GM12801 (cell line): ENCODE results near the gene OR2A14.

ENCODE experiments used
- TF ChIP-seq, protein P1 (sequence below): IDR thresholded peaks from one replicate; pipeline ENCODE4 v1.5.1; 2011; ENCODE audit warnings: control low read depth; ENCODE audit not compliant: insufficient read length; ENCODE audit errors: extremely low read depth

The OR2A14 gene

DNA sequence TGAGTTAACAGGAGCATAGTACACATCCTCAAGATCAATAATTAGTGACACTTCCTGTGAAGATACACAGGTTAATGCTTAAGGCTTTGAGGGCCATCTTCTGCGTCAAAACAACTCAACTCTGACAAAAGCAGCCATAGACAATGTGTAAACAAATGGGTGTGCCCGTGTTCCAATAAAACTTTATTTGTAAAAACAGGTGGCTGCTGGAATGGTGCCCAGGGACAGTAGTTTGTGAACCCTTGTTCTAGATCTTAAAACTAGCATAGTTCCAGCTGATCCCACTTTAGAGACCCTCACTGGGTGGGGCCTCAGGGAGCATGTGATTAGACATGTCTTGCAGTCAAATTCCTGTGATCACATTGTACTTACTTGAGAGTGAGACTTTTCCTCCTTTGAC is 7.8 kb downstream of the OR2A14 start:
- TF ChIP-seq, protein P1, sequence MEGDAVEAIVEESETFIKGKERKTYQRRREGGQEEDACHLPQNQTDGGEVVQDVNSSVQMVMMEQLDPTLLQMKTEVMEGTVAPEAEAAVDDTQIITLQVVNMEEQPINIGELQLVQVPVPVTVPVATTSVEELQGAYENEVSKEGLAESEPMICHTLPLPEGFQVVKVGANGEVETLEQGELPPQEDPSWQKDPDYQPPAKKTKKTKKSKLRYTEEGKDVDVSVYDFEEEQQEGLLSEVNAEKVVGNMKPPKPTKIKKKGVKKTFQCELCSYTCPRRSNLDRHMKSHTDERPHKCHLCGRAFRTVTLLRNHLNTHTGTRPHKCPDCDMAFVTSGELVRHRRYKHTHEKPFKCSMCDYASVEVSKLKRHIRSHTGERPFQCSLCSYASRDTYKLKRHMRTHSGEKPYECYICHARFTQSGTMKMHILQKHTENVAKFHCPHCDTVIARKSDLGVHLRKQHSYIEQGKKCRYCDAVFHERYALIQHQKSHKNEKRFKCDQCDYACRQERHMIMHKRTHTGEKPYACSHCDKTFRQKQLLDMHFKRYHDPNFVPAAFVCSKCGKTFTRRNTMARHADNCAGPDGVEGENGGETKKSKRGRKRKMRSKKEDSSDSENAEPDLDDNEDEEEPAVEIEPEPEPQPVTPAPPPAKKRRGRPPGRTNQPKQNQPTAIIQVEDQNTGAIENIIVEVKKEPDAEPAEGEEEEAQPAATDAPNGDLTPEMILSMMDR: no peak

DNA sequence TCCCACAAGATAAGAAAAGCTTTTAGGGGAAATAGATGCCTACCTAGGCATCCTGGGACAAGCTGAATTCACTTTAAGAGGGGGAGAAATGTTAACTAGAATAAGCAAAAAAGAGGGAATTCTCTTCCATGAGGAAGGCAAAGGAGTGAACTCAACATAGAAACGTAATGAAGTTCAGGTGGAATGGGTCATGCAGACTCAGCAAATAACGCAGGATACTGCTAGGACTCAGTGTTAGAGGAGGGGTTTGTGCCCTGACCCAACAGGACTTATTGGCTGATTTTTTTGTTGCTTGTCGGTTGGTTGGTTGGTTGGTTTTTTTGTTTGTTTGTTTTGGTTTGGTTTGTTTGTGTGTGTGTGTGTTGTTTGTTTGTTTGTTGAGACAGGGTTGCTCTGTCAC is 9.3 kb downstream of the OR2A14 start:
- TF ChIP-seq, protein P1: no peak

DNA sequence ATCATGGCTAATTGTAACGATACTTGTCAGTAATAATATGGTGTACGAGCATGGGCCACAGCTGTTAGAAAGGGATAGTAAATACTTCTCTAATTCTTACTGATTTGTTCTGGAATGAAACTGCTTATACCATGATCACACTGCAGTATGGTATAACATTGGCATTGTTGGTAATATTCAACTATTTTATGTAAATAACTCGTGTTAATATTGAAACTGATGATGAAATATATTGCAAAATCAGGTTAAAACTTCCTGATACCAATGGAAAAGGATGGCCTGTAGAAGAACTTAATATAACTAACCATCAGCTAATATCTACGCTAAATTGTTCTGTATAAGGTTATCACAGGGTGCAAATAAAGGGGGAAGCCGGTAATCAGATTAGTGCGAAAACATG is 10.3 kb downstream of the OR2A14 start:
- TF ChIP-seq, protein P1: no peak

DNA sequence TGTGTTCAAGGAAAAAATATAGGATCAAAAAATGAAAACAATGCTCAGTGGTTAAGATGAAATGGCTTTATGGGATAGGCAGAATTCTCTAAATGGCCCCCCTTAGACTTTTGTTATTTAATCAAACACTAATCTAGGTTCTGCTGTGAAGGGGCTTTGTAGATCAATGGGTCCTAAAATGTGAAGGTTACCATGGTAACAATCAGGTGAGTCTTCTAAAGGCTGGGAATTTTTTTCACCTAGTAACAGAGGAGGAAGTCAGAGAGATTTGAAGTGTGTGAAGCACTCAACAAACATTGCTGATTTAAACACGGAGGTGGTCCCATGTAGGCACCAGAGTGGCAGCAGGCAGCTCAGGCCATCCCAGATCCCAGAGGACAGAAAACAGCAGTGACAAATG is 11.1 kb downstream of the OR2A14 start:
- TF ChIP-seq, protein P1: no peak

DNA sequence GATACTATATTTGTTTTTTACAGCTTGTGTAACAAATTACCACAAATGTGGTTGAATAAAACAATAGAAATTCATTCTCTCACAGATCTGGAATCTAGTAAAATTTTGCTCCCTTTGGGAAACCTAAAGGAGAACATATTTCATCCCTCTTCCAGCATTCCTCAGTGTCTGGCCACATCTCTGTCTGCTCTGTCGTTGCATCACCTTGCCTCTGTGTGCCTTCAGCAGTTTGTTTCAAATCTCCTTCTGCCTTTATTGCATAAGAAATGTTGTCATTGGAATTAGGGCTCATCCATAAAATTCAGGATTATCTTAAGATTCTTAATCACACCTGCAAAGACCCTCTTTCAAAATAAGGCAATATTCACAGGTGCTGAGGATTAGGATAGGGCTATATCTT is 14.5 kb downstream of the OR2A14 start:
- TF ChIP-seq, protein P1: no peak

DNA sequence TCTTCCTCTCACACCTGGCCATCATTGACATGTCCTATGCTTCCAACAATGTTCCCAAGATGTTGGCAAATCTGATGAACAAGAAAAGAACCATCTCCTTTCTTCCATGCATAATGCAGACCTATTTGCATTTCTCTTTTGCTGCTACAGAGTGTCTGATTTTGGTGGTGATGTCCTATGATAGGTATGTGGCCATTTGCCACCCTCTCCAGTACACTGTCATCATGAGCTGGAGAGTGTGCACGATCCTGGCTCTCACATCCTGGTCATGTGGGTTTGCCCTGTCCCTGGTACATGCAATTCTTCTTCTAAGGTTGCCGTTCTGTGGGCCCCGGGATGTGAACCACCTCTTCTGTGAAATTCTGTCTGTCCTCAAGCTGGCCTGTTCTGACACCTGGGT is 19.2 kb downstream of the OR2A14 start:
- TF ChIP-seq, protein P1: no peak

DNA sequence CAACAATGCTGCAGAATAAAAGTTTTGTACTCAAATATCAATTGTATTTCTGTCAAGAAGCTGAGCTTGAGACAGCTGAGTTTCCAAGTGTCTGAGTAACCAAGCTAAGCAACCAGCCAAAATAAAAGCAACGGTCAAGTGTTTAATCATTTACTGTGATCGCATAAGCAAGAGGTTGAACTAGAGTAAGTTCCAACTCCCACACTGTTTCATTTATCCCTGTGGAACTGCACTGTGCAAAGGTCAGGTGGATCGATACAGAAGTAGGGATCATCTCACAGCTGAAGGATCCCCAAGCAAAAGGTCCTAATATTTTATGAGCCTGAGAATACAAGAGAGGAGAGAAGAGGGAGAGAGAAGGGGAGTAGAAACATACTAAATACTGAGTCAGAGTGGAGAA is 21.4 kb downstream of the OR2A14 start:
- TF ChIP-seq, protein P1: no peak
